ENCODE measurements around the gene MMP28. TPM values are rescaled to one million over a fixed set of nuclear protein-coding genes. Genes with fewer than 3 reads are reported as not detected.

Gene MMP28
- total and polyA plus RNA-seq, 2 of the 4 experiments (the other 2 are of a cell fraction) = 0.18 TPM; not detected in 1

GRCh38 chr17:35795007-35795870, at the start of gene MMP28 (continued):
- TF ChIP-seq, protein P1, sequence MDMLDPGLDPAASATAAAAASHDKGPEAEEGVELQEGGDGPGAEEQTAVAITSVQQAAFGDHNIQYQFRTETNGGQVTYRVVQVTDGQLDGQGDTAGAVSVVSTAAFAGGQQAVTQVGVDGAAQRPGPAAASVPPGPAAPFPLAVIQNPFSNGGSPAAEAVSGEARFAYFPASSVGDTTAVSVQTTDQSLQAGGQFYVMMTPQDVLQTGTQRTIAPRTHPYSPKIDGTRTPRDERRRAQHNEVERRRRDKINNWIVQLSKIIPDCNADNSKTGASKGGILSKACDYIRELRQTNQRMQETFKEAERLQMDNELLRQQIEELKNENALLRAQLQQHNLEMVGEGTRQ (IDR thresholded peaks at IDR 0.05; ENCODE audit: low read depth, low read length) = no peak

DNA sequence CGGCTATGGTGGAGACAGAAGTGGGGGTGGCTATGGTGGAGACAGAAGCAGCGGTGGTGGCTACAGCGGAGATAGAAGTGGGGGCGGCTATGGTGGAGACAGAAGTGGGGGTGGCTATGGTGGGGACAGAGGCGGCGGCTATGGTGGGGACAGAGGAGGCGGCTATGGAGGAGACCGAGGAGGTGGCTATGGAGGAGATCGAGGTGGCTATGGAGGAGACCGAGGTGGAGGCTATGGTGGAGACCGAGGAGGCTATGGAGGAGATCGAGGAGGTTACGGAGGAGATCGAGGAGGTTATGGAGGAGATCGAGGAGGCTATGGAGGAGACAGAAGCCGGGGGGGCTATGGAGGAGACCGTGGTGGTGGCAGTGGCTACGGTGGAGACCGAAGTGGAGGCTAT, 49.1 kb upstream of the MMP28 start:
- no peak overlapping the region for H2AK9ac ChIP-seq (replicated peaks; ENCODE audit: low read depth, low read length, poor library complexity)
- no peak overlapping the region for H3K4me3 ChIP-seq (ENCODE audit: insufficient read depth, low read depth, low read length)
- H3K14ac ChIP-seq (replicated peaks; ENCODE audit: low read depth, low read length) = no peak overlapping the region
- peaks cover 51% of the 10 kb centered on the region for H3K36me3 ChIP-seq (ENCODE audit: control insufficient read depth, insufficient read depth, low read length)
- no peaks in the 10 kb centered on the region for H3K4me1 ChIP-seq (ENCODE audit: control insufficient read depth, insufficient read depth, low read length)
- no peak overlapping the region for H3K56ac ChIP-seq (ENCODE audit: extremely low read depth, insufficient read depth, low read length)
- no peak overlapping the region for H4K8ac ChIP-seq (ENCODE audit: low read depth in 2 of 2, low read length in 2 of 2)
- no peaks in the 10 kb centered on the region for H3K27me3 ChIP-seq (ENCODE audit: control insufficient read depth, insufficient read depth, low read length)
- CTCF ChIA-PET = no interaction called here
- H2BK20ac ChIP-seq (ENCODE audit: low read depth, low read length) = no peak overlapping the region
- no peak overlapping the region for H3K27ac ChIP-seq (ENCODE audit: insufficient read depth, low read length)
- no peak overlapping the region for H4K5ac ChIP-seq (ENCODE audit: low read depth, low read length)
- H2BK15ac ChIP-seq (ENCODE audit: low read depth, low read length) = no peak overlapping the region
- ATAC-seq (ENCODE audit: low read depth) = no peak
- no peak overlapping the region for H2AFZ ChIP-seq (replicated peaks; ENCODE audit: low read length, poor library complexity)
- peaks cover 13 to 14% of the 10 kb centered on the region in 2 experiments; a peak in 3 of 4 replicates for H3K79me1 ChIP-seq (ENCODE audit: low read depth in 1 of 2, low read length in 2 of 2)
- H3K9ac ChIP-seq (ENCODE audit: low read depth, low read length) = no peak overlapping the region
- WGBS, 2 experiments (ENCODE audit: extremely low coverage in 2 of 2, insufficient read length in 1 of 2) = 98% methylated on average over 14 of the region's 19 CpGs; no CpG with 5 or more reads in 1 of the 2 experiments
- H3K4me2 ChIP-seq (ENCODE audit: low read depth, low read length) = no peak overlapping the region
- no peak overlapping the region for H2BK5ac ChIP-seq (ENCODE audit: low read depth, low read length, poor library complexity, severe bottlenecking)
- in situ Hi-C loops (cut with MboI; ENCODE audit: low sequenced_read_pairs) = no loop called here
- no peaks in the 10 kb centered on the region for H3K9me3 ChIP-seq (ENCODE audit: control insufficient read depth, insufficient read depth, low read length)
- POLR2A ChIA-PET (ENCODE audit: unreplicated experiment) = no interaction called here
- H3K4ac ChIP-seq (ENCODE audit: low read depth, low read length) = no peak overlapping the region
- H2BK120ac ChIP-seq (ENCODE audit: low read depth, low read length) = no peak overlapping the region
- H4K20me1 ChIP-seq (ENCODE audit: insufficient read depth, low read length) = peaks cover 4% of the 10 kb centered on the region; the same call in 1 of the 2 replicates
- no peak overlapping the region for H3K23ac ChIP-seq (ENCODE audit: low read depth, low read length)
- intact Hi-C loops (cut with micrococcal nuclease) = no loop called here
- no peaks in the 10 kb centered on the region for H3K9me1 ChIP-seq (ENCODE audit: insufficient read depth, low read length)
- H4K91ac ChIP-seq (ENCODE audit: insufficient read depth, low read depth, low read length) = no peak overlapping the region
- dilution Hi-C loops (cut with HindIII; ENCODE audit: low sequenced_read_pairs, unreplicated experiment) = no loop called here
- BruUV-seq (replicated peaks) = TSS peak; percentile 77
- H3K18ac ChIP-seq (ENCODE audit: low read depth, low read length) = no peak overlapping the region
- H2AK5ac ChIP-seq (ENCODE audit: low read depth, low read length) = no peak overlapping the region
- no peak for DNase-seq
- TF ChIP-seq SMC3 (IDR thresholded peaks at IDR 0.05; ENCODE audit: low read depth, low read length) = no peak
- TF ChIP-seq RAD21 (IDR thresholded peaks at IDR 0.05; ENCODE audit: low read length) = no peak
- TF ChIP-seq CTCF (conservative IDR thresholded peaks at IDR 0.05; ENCODE audit: low read depth, low read length) = no peak
- TF ChIP-seq MAFK (IDR thresholded peaks at IDR 0.05; ENCODE audit: low read depth, low read length) = no peak
- TF ChIP-seq POLR2A (IDR thresholded peaks at IDR 0.05; ENCODE audit: low read depth, low read length) = no peak
- TF ChIP-seq BHLHE40 (IDR thresholded peaks at IDR 0.05; ENCODE audit: low read depth, low read length) = no peak
- TF ChIP-seq MXI1 (IDR thresholded peaks at IDR 0.05; ENCODE audit: borderline replicate concordance, low read depth, low read length) = no peak
- TF ChIP-seq FOS (IDR thresholded peaks at IDR 0.05; ENCODE audit: low read depth, low read length) = no peak
- TF ChIP-seq ELK1 (IDR thresholded peaks at IDR 0.05; ENCODE audit: borderline replicate concordance, low read depth, low read length) = no peak
- no peak for TF ChIP-seq RFX5 (IDR thresholded peaks at IDR 0.05; ENCODE audit: low read depth, low read length)
- no peak for TF ChIP-seq RCOR1 (IDR thresholded peaks at IDR 0.05; ENCODE audit: insufficient replicate concordance, low read length)

All from IMR-90 (cell line).